K562 (cell line): Measurements from ENCODE around the gene KIAA1210. TPM values are rescaled to one million over a fixed set of nuclear protein-coding genes. Genes with fewer than 3 reads are reported as not detected.

Source experiments
- ATAC-seq: fragments of 200-7000 bp; cut with Tn5 transposase; 3 replicates; pipeline ENCODE4 v1.9.1; 2020; ENCODE audit warnings: moderate library complexity
- BruUV-seq: library from RNA; stranded (reverse); fragments of 400-500 nt; replicated peaks from 2 replicates; lab custom pipeline; 2021; lab: Mats Ljungman, UMichigan
- CTCF ChIA-PET: fragments of 300-600 bp; formaldehyde crosslinking; extraction: SDS; loops from one replicate; lab custom pipeline; 2021; ENCODE audit warnings: low intra/inter-chr PET ratio; lab: Yijun Ruan, JAX
- POLR2A ChIA-PET: fragments of 300-600, 350-650 bp; sonication (Branson Sonifier 250); formaldehyde crosslinking; extraction: SDS; loops from one replicate; lab custom pipeline; 2021; ENCODE audit warnings: antibody characterized with exemption, inconsistent platforms; lab: Yijun Ruan, JAX
- DNase-seq, 4 experiments: peaks; one replicate each; pipeline versions ENCODE4 v3.0.0 to v3.0.0-alpha.2; 2011 to 2018; ENCODE audit warnings: low spot score in 3 of 4, mixed read lengths in 3 of 4; ENCODE audit errors: extremely low read depth in 1 of 4
- FAIRE-seq: peaks from 2 replicates; lab custom pipeline; 2011; peaks lifted over from hg19 to GRCh38; lab: Jason Lieb, UNC
- H2AFZ ChIP-seq: 2 replicates; pipeline ENCODE4 v1.6.0; 2011; ENCODE audit warnings: low read depth, low read length, control low read depth, inconsistent platforms
- H3K27ac ChIP-seq: fragments of 200-600 bp; 3 replicates; pipeline ENCODE4 v1.8.0; 2011; ENCODE audit warnings: low read depth, mild to moderate bottlenecking, control low read depth, inconsistent platforms, low read length, moderate library complexity, mixed read lengths; ENCODE audit errors: extremely low read depth
- H3K27me3 ChIP-seq, 2 experiments: fragments of 300-600 bp in 1 of 2; 2 replicates in 1 of 2; 3 replicates in 1 of 2; pipeline versions ENCODE4 v1.6.0 to v1.8.0; 2011; ENCODE audit warnings: inconsistent platforms in 2 of 2, low read length in 2 of 2, mild to moderate bottlenecking in 1 of 2, mixed read lengths in 1 of 2, moderate library complexity in 1 of 2; ENCODE audit not compliant: control insufficient read depth in 2 of 2, insufficient read depth in 2 of 2
- H3K36me3 ChIP-seq: fragments of 300-600 bp; 3 replicates; pipeline ENCODE4 v1.8.0; 2011; ENCODE audit warnings: mild to moderate bottlenecking, low read length, inconsistent platforms; ENCODE audit not compliant: control insufficient read depth, insufficient read depth
- H3K4me1 ChIP-seq, 2 experiments: fragments of 200-600 bp in 1 of 2; replicated peaks in 1 of 2; 2 replicates in 1 of 2; 3 replicates in 1 of 2; pipeline versions ENCODE4 v1.5.1 to v1.8.0; 2011; ENCODE audit warnings: inconsistent platforms in 2 of 2, low read length in 2 of 2, mild to moderate bottlenecking in 1 of 2, mixed read lengths in 1 of 2, moderate library complexity in 1 of 2; ENCODE audit not compliant: control insufficient read depth in 2 of 2, insufficient read depth in 2 of 2
- H3K4me2 ChIP-seq: 2 replicates; pipeline ENCODE4 v1.6.1; 2011; ENCODE audit warnings: low read length, control low read depth, inconsistent platforms, mixed read lengths; ENCODE audit not compliant: insufficient read depth
- H3K4me3 ChIP-seq: fragments of 200-600 bp; sonication (generic), shearing (Covaris generic); 2 replicates; pipeline ENCODE4 v1.5.1; 2016; ENCODE audit warnings: control low read depth, inconsistent platforms
- H3K79me2 ChIP-seq: fragments of 200-600 bp; 3 replicates; pipeline ENCODE4 v1.8.0; 2011; ENCODE audit warnings: low read length, inconsistent platforms; ENCODE audit not compliant: control insufficient read depth, insufficient read depth
- H3K9ac ChIP-seq, 2 experiments: 2 replicates each; pipeline versions ENCODE4 v1.6.0 to v1.6.1; 2011; ENCODE audit warnings: low read depth in 2 of 2, low read length in 2 of 2, control low read depth in 1 of 2, inconsistent platforms in 1 of 2, mild to moderate bottlenecking in 1 of 2, mixed read lengths in 1 of 2; ENCODE audit not compliant: insufficient read depth in 1 of 2
- H3K9me1 ChIP-seq: one replicate; pipeline ENCODE4 v1.6.0; 2011; ENCODE audit warnings: inconsistent platforms, mild to moderate bottlenecking, low read length, moderate library complexity; ENCODE audit not compliant: control insufficient read depth, insufficient read depth
- H3K9me3 ChIP-seq: replicated peaks from 2 replicates; pipeline ENCODE4 v1.5.1; 2011; ENCODE audit warnings: low read depth, low read length, inconsistent platforms; ENCODE audit not compliant: control insufficient read depth, insufficient read depth
- H4K20me1 ChIP-seq: replicated peaks from 2 replicates; pipeline ENCODE4 v1.6.1; 2011; ENCODE audit warnings: low read length, inconsistent platforms, mixed read lengths; ENCODE audit not compliant: control insufficient read depth, insufficient read depth
- CEBPB ChIP-seq: fragments of 450-650 bp; IDR thresholded peaks from 2 replicates; pipeline ENCODE4 v1.6.1; 2016; ENCODE audit warnings: missing genetic modification characterization, missing compliant biosample characterization
- SAP30 ChIP-seq: fragments of 200-600 bp; sonication (generic); IDR thresholded peaks from 2 replicates; pipeline ENCODE4 v1.6.1; 2012; ENCODE audit warnings: borderline replicate concordance, low read depth, mild to moderate bottlenecking, moderate library complexity, low read length, control low read depth, inconsistent platforms; ENCODE audit not compliant: insufficient read depth, poor library complexity, severe bottlenecking
- SPI1 ChIP-seq: IDR thresholded peaks from 2 replicates; pipeline ENCODE4 v1.6.1; 2011; ENCODE audit warnings: low read depth, low read length, control low read depth, borderline replicate concordance
- WGBS: fragments of 100-300 bp; shearing (Covaris generic); methylation state at CpG from one replicate; pipeline ENCODE4 v1.1.6; 2016; ENCODE audit warnings: low coverage, mixed read lengths; ENCODE audit not compliant: insufficient coverage; ENCODE audit errors: missing lambda C conversion rate; 5-methylcytosine and 5-hydroxymethylcytosine counted together
- in situ Hi-C: fragments of 300-500 bp; cut with MboI; formaldehyde crosslinking; loops from 4 replicates; pipeline ENCODE4 v1.15.0; 2018; ENCODE audit warnings: inconsistent platforms, mixed read lengths
- intact Hi-C: fragments of 100-400 bp; cut with micrococcal nuclease; formaldehyde crosslinking; loops from 2 replicates; pipeline ENCODE4 v1.14.2; 2022
- polyA plus RNA-seq, 8 experiments: library from polyadenylated mRNA; depleted of rRNA in 4 of 8; stranded (reverse) in 5 of 8; unstranded in 3 of 8; fragments of >200 nt; fragmentation: Nextera tagmentation in 2 of 8; fragmentation: Illumina TruSeq in 1 of 8; extraction: Ambion mirVana in 2 of 8; extraction: Trizol in 1 of 8; gene quantifications; 2 replicates each; pipeline versions ENCODE4 v1.2.1 to v1.2.3, GENCODE V29; 2011 to 2014; ENCODE audit warnings: inconsistent platforms in 1 of 8, missing spikeins in 1 of 8
- total RNA-seq, 7 experiments: library from RNA; depleted of rRNA in 6 of 7; stranded (reverse); fragments of >200 nt in 6 of 7; fragmentation: Illumina TruSeq in 2 of 7; extraction: Trizol in 2 of 7; gene quantifications; 2 replicates each; pipeline versions ENCODE4 v1.2.1 to v1.2.3, GENCODE V29; 2011 to 2021; ENCODE audit warnings: low replicate concordance in 1 of 7

The KIAA1210 gene
- total and polyA plus RNA-seq, 9 of the 15 experiments (the other 6 are each of a cell fraction or from before 2014, with no cell fraction given) = not detected

DNA sequence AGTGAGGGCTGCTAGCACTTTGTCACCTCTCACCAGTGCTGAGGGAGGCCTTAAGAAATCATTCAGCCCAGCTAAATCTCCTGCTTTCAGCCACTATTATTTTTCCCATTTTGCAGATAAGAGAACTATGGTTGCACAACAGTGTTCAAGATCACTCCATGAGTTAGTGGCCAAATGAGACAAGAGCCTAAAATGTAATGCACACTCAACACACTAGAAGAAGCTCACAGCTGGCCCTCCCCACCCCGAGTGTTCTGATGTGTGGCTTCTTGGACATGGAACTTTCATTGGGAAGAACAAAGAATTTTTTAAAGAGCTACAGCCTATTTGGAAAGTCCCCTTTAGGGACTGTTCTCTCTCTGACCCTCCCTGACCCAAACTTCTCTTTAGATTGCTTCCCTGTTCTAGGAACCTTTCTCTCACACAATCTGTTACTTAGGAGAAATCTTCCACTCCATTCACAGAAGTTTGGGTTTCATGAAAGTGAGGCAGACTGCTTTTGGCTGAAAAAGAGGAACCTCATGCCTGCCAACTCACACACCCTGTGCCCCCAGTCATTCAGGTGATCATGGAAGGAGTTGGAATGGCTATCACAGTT lies 98.8 kb downstream of the KIAA1210 start:
- Histone ChIP-seq H3K9me3 (no peaks in the 10 kb centered on the region), H3K4me2 (no peak overlapping the region), H3K79me2 (no peaks in the 10 kb centered on the region), H2AFZ (no peak overlapping the region), H3K9me1 (no peaks in the 10 kb centered on the region), H3K4me1 (peaks cover 0 to 4% of the 10 kb centered on the region in 2 experiments; a peak in 2 of 5 replicates), H4K20me1 (no peaks in the 10 kb centered on the region), H3K27ac (no peak overlapping the region), H3K36me3 (no peaks in the 10 kb centered on the region), H3K4me3 (no peak overlapping the region), H3K9ac (no peak overlapping the region), H3K27me3 (no peaks in the 10 kb centered on the region)
- DNase-seq = no peak
- WGBS = 11% methylated on average over 1 of the region's 1 CpG
- no peak for ATAC-seq
- intact Hi-C loops = no loop called here
- no TSS peak for BruUV-seq
- ChIA-PET CTCF (no interaction called here), POLR2A (no interaction called here)
- no peak for TF ChIP-seq SPI1
- TF ChIP-seq CEBPB (tag) = peak; percentile 55
- no peak for TF ChIP-seq SAP30
- in situ Hi-C loops = no loop called here
- no peak for FAIRE-seq

Other genes with a start within 250 kb of the KIAA1210 start
- 10.3 and 10.6 TPM in 2 replicates for gene LONRF3, start 153.2 kb downstream of the KIAA1210 start, total RNA-seq (2014; rRNA removed)
- gene LONRF3, start 153.2 kb downstream of the KIAA1210 start, total RNA-seq (2014; rRNA removed; fragmentation: Illumina TruSeq; extraction: Trizol) = 10.9 and 11.2 TPM in 2 replicates
- 4.4 and 5.2 TPM in 2 replicates for gene LONRF3, start 153.2 kb downstream of the KIAA1210 start, total RNA-seq (2015; rRNA removed; fragmentation: Illumina TruSeq; extraction: Trizol)
- gene LONRF3, start 153.2 kb downstream of the KIAA1210 start, total RNA-seq (2021) = 9.4 and 10.1 TPM in 2 replicates
- 13.3 and 22.0 TPM in 2 replicates for gene LONRF3, start 153.2 kb downstream of the KIAA1210 start, polyA plus RNA-seq (2011; rRNA removed)
- 8.7 and 8.9 TPM in 2 replicates for gene LONRF3, start 153.2 kb downstream of the KIAA1210 start, polyA plus RNA-seq (2014; fragmentation: Illumina TruSeq; extraction: Trizol)
- gene LONRF3, start 153.2 kb downstream of the KIAA1210 start, polyA plus RNA-seq (2014; fragmentation: Nextera tagmentation; extraction: Ambion mirVana) = 1 to 10 TPM; 1.3 to 1.4 TPM
- gene LONRF3, start 153.2 kb downstream of the KIAA1210 start, polyA plus RNA-seq (2014; rRNA removed) = 4.8 and 8.7 TPM in 2 replicates
- not detected in 2 replicates for gene CT47C1, start 54.8 kb downstream of the KIAA1210 start, total RNA-seq (2014; rRNA removed)
- gene CT47C1, start 54.8 kb downstream of the KIAA1210 start, total RNA-seq (2014; rRNA removed; fragmentation: Illumina TruSeq; extraction: Trizol) = not detected in 2 replicates
- not detected in 2 replicates for gene CT47C1, start 54.8 kb downstream of the KIAA1210 start, total RNA-seq (2015; rRNA removed; fragmentation: Illumina TruSeq; extraction: Trizol)
- gene CT47C1, start 54.8 kb downstream of the KIAA1210 start, total RNA-seq (2021) = not detected in 2 replicates
- not detected in 2 replicates for gene CT47C1, start 54.8 kb downstream of the KIAA1210 start, polyA plus RNA-seq (2011; rRNA removed)
- not detected in 2 replicates for gene CT47C1, start 54.8 kb downstream of the KIAA1210 start, polyA plus RNA-seq (2014; fragmentation: Illumina TruSeq; extraction: Trizol)
- not detected for gene CT47C1, start 54.8 kb downstream of the KIAA1210 start, polyA plus RNA-seq (2014; fragmentation: Nextera tagmentation; extraction: Ambion mirVana)
- not detected in 2 replicates for gene CT47C1, start 54.8 kb downstream of the KIAA1210 start, polyA plus RNA-seq (2014; rRNA removed)
- gene PGRMC1, start 108.5 kb upstream of the KIAA1210 start, total RNA-seq (2014; rRNA removed) = 115 and 120 TPM in 2 replicates
- gene PGRMC1, start 108.5 kb upstream of the KIAA1210 start, total RNA-seq (2014; rRNA removed; fragmentation: Illumina TruSeq; extraction: Trizol) = 102 and 111 TPM in 2 replicates
- gene PGRMC1, start 108.5 kb upstream of the KIAA1210 start, total RNA-seq (2015; rRNA removed; fragmentation: Illumina TruSeq; extraction: Trizol) = 82.3 and 85.7 TPM in 2 replicates
- 85.9 and 90.4 TPM in 2 replicates for gene PGRMC1, start 108.5 kb upstream of the KIAA1210 start, total RNA-seq (2021)
- gene PGRMC1, start 108.5 kb upstream of the KIAA1210 start, polyA plus RNA-seq (2011; rRNA removed) = 75.1 and 95.7 TPM in 2 replicates
- 87.1 and 90.3 TPM in 2 replicates for gene PGRMC1, start 108.5 kb upstream of the KIAA1210 start, polyA plus RNA-seq (2014; fragmentation: Illumina TruSeq; extraction: Trizol)
- 10 to 100 TPM; 27.4 to 39.4 TPM for gene PGRMC1, start 108.5 kb upstream of the KIAA1210 start, polyA plus RNA-seq (2014; fragmentation: Nextera tagmentation; extraction: Ambion mirVana)
- gene PGRMC1, start 108.5 kb upstream of the KIAA1210 start, polyA plus RNA-seq (2014; rRNA removed) = 96.8 and 98.6 TPM in 2 replicates